HCT116 (cell line): ENCODE results near the gene THOC2. TPM values are rescaled to one million over a fixed set of nuclear protein-coding genes. Genes with fewer than 3 reads are reported as not detected.

ENCODE experiments used
- ATAC-seq: fragments of 200-7000 bp; cut with Tn5 transposase; 2 replicates; pipeline ENCODE4 v1.9.1; 2020; ENCODE audit warnings: mild to moderate bottlenecking, moderate library complexity
- BruUV-seq: library from RNA; stranded (reverse); fragments of 400-500 nt; replicated peaks from 2 replicates; lab custom pipeline; 2021; lab: Mats Ljungman, UMichigan
- CTCF ChIA-PET: fragments of 300-600 bp; sonication (Branson Sonifier 250); formaldehyde crosslinking; loops from one replicate; lab custom pipeline; 2021; ENCODE audit warnings: antibody characterized with exemption; lab: Charles Lee
- POLR2A ChIA-PET: fragments of 300-600, 350-600 bp; sonication (Branson Sonifier 250); formaldehyde crosslinking; loops from one replicate; lab custom pipeline; 2021; ENCODE audit warnings: antibody characterized with exemption; lab: Charles Lee
- RAD21 ChIA-PET, 2 experiments: fragments of 300-600 bp; sonication (Branson Sonifier 250); formaldehyde crosslinking; loops; one replicate each; lab custom pipeline; 2023; ENCODE audit warnings: low total read pairs in 2 of 2; ENCODE audit not compliant: uncharacterized antibody in 2 of 2, unreplicated experiment in 2 of 2, low non-redundant PET in 1 of 2; lab: Charles Lee
- DNase-seq: peaks from one replicate; pipeline ENCODE4 v3.0.0-alpha.2; 2010; ENCODE audit warnings: low read depth, low spot score
- H2AFZ ChIP-seq: fragments of 200-600 bp; shearing (Covaris generic), sonication (generic); 2 replicates; pipeline ENCODE4 v1.6.1; 2017; ENCODE audit warnings: low read depth, mixed run types, mixed read lengths, antibody characterized with exemption, low read length; ENCODE audit not compliant: poor library complexity, severe bottlenecking
- H3K27ac ChIP-seq: 2 replicates; pipeline ENCODE4 v1.5.1; 2012; ENCODE audit warnings: low read depth, low read length
- H3K27me3 ChIP-seq: fragments of 200-600 bp; sonication (generic); 2 replicates; pipeline ENCODE4 v1.6.1; 2016; ENCODE audit warnings: mixed run types, low read length, mixed read lengths; ENCODE audit not compliant: insufficient read depth
- H3K36me3 ChIP-seq, 2 experiments: fragments of 200-500 bp in 1 of 2; fragments of 200-600 bp in 1 of 2; sonication (Bioruptor generic) in 1 of 2; sonication (generic) in 1 of 2; 2 replicates each; pipeline versions ENCODE4 v1.5.1 to v1.6.1; 2014 to 2016; ENCODE audit warnings: low read length in 2 of 2, inconsistent platforms in 1 of 2, mixed read lengths in 1 of 2, mixed run types in 1 of 2; ENCODE audit not compliant: insufficient read depth in 2 of 2, control insufficient read depth in 1 of 2
- H3K4me1 ChIP-seq, 2 experiments: fragments of 200-600 bp in 1 of 2; sonication (generic) in 1 of 2; 2 replicates each; pipeline versions ENCODE4 v1.5.1 to v1.6.1; 2012 to 2017; ENCODE audit warnings: low read length in 2 of 2, inconsistent platforms in 1 of 2, mild to moderate bottlenecking in 1 of 2, mixed read lengths in 1 of 2, mixed run types in 1 of 2, moderate library complexity in 1 of 2; ENCODE audit not compliant: insufficient read depth in 2 of 2, control insufficient read depth in 1 of 2
- H3K4me2 ChIP-seq: fragments of 200-600 bp; sonication (generic); 2 replicates; pipeline ENCODE4 v1.6.1; 2017; ENCODE audit warnings: mixed run types, low read length, mixed read lengths
- H3K4me3 ChIP-seq, 2 experiments: fragments of 200-600 bp in 1 of 2; sonication (generic) in 1 of 2; replicated peaks in 1 of 2; 2 replicates each; pipeline ENCODE4 v1.5.1; 2011 to 2016; ENCODE audit warnings: low read length in 2 of 2, control low read depth in 1 of 2, low read depth in 1 of 2, mild to moderate bottlenecking in 1 of 2, mixed read lengths in 1 of 2, mixed run types in 1 of 2
- H3K79me2 ChIP-seq: fragments of 200-600 bp; sonication (generic); 2 replicates; pipeline ENCODE4 v1.6.1; 2017; ENCODE audit warnings: mild to moderate bottlenecking, mixed run types, low read length, moderate library complexity, mixed read lengths; ENCODE audit not compliant: insufficient read depth
- H3K9ac ChIP-seq: fragments of 200-600 bp; sonication (generic); 2 replicates; pipeline ENCODE4 v1.6.1; 2016; ENCODE audit warnings: low read length, mixed read lengths
- H3K9me2 ChIP-seq: fragments of 200-600 bp; sonication (generic), shearing (Covaris generic); 2 replicates; pipeline ENCODE4 v1.6.1; 2017; ENCODE audit warnings: mixed run types, mild to moderate bottlenecking, moderate library complexity; ENCODE audit not compliant: insufficient read depth
- H3K9me3 ChIP-seq, 2 experiments: fragments of 200-500 bp in 1 of 2; fragments of 200-600 bp in 1 of 2; sonication (Bioruptor generic) in 1 of 2; sonication (generic) in 1 of 2; 2 replicates each; pipeline ENCODE4 v1.6.1; 2014 to 2017; ENCODE audit warnings: low read length in 2 of 2, mixed read lengths in 2 of 2, inconsistent platforms in 1 of 2, low read depth in 1 of 2, mild to moderate bottlenecking in 1 of 2, mixed run types in 1 of 2, moderate library complexity in 1 of 2; ENCODE audit not compliant: control insufficient read depth in 1 of 2, insufficient read depth in 1 of 2
- H4K20me1 ChIP-seq: fragments of 200-600 bp; sonication (generic), shearing (Covaris generic); 2 replicates; pipeline ENCODE4 v1.6.1; 2017; ENCODE audit warnings: mixed run types, mild to moderate bottlenecking, moderate library complexity; ENCODE audit not compliant: insufficient read depth
- EGR1 ChIP-seq: IDR thresholded peaks from 2 replicates; pipeline ENCODE4 v1.6.1; 2012; ENCODE audit warnings: low read depth
- JUND ChIP-seq: IDR thresholded peaks from 2 replicates; pipeline ENCODE4 v1.6.1; 2012
- POLR2A ChIP-seq: IDR thresholded peaks from 2 replicates; pipeline ENCODE4 v1.7.0; 2011; ENCODE audit warnings: borderline replicate concordance; ENCODE audit not compliant: insufficient read depth, insufficient read length; ENCODE audit errors: extremely low read depth
- SIN3A ChIP-seq: IDR thresholded peaks from 2 replicates; pipeline ENCODE4 v1.6.1; 2012; ENCODE audit warnings: low read depth
- SRF ChIP-seq: IDR thresholded peaks from 2 replicates; pipeline ENCODE4 v1.6.1; 2012; ENCODE audit warnings: low read depth
- intact Hi-C: fragments of 100-400 bp; cut with micrococcal nuclease; formaldehyde crosslinking; loops from 2 replicates; pipeline ENCODE4 v1.10.0; 2022
- total RNA-seq: library from RNA; stranded (reverse); gene quantifications from one replicate; pipeline ENCODE4 v1.2.1, GENCODE V29; 2021; ENCODE audit not compliant: unreplicated experiment
- TF ChIP-seq, protein P1 (sequence below): IDR thresholded peaks from 2 replicates; pipeline ENCODE4 v1.6.1; 2012
- TF ChIP-seq, protein P2 (sequence below): IDR thresholded peaks from 2 replicates; pipeline ENCODE4 v1.6.1; 2012

Gene THOC2
- total RNA-seq, 1 experiment from 2014 or later: 85.3 TPM

- TF ChIP-seq EGR1 (0 out of 2 replicates have a peak, but pooled peaks have one; percentile 25), SIN3A (no peak), SRF (no peak), JUND (no peak)
- TF ChIP-seq, protein P1, sequence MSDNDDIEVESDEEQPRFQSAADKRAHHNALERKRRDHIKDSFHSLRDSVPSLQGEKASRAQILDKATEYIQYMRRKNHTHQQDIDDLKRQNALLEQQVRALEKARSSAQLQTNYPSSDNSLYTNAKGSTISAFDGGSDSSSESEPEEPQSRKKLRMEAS: no peak
- no TSS peak for BruUV-seq
- intact Hi-C loops: no loop called here
- no peaks in the 10 kb centered on the region for H3K27me3 ChIP-seq
- peaks cover 0 to 14% of the 10 kb centered on the region in 2 experiments; a peak in 2 of 4 replicates for H3K4me1 ChIP-seq
- ChIA-PET POLR2A (no interaction called here), RAD21 (no interaction called here), CTCF (no interaction called here)
- peak overlapping the region; percentile 83 for H3K4me2 ChIP-seq
- DNase-seq: no peak
- peaks cover 64% of the 10 kb centered on the region for H3K79me2 ChIP-seq
- no peaks in the 10 kb centered on the region for H3K9me2 ChIP-seq
- peak overlapping the region; percentile 92 for H3K9ac ChIP-seq
- H3K9me3 ChIP-seq: no peaks in the 10 kb centered on the region
- H2AFZ ChIP-seq: no peak overlapping the region
- H3K4me3 ChIP-seq: peak overlapping the region; percentile 77 to 78
- peak overlapping the region; percentile 16; the same call in 1 of the 2 replicates for H3K27ac ChIP-seq
- H3K36me3 ChIP-seq: no peaks in the 10 kb centered on the region; a peak in 2 of 4 replicates
- H4K20me1 ChIP-seq: peaks cover 9% of the 10 kb centered on the region; the same call in 1 of the 2 replicates
- no peak for ATAC-seq
These were observed 1.4 kb downstream of the THOC2 start for GRCh38 chrX:123731258-123731986.

GRCh38 chrX:123728554-123728953 lies 4.3 kb downstream of the THOC2 start:
- Histone ChIP-seq H4K20me1 (peaks cover 9% of the 10 kb centered on the region; the same call in 1 of the 2 replicates), H3K9ac (no peak overlapping the region), H3K36me3 (no peaks in the 10 kb centered on the region; a peak in 2 of 4 replicates), H3K4me2 (no peak overlapping the region), H3K27me3 (no peaks in the 10 kb centered on the region), H2AFZ (no peak overlapping the region), H3K79me2 (peaks cover 93% of the 10 kb centered on the region), H3K4me3 (no peak overlapping the region), H3K27ac (no peak overlapping the region), H3K9me2 (no peaks in the 10 kb centered on the region), H3K4me1 (peaks cover 0 to 12% of the 10 kb centered on the region in 2 experiments; a peak in 1 of 4 replicates), H3K9me3 (no peaks in the 10 kb centered on the region)
- no peak for TF ChIP-seq SIN3A
- TF ChIP-seq, protein P1: no peak
- TF ChIP-seq POLR2A: no peak
- TF ChIP-seq, protein P2, sequence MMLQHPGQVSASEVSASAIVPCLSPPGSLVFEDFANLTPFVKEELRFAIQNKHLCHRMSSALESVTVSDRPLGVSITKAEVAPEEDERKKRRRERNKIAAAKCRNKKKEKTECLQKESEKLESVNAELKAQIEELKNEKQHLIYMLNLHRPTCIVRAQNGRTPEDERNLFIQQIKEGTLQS: no peak
- DNase-seq (no peak), ATAC-seq (no peak)
- RAD21 ChIA-PET: no interaction called here
- POLR2A ChIA-PET: no interaction called here
- CTCF ChIA-PET: no interaction called here
- intact Hi-C loops: no loop called here
- BruUV-seq: no TSS peak
